HG03439 (cell line): ENCODE measurements around the gene FANK1.

Experiments used
- ATAC-seq: cut with Tn5 transposase; IDR thresholded peaks from one replicate; pipeline ENCODE4 v1.9.1; 2021; ENCODE audit warnings: mild to moderate bottlenecking, moderate library complexity; ENCODE audit not compliant: unreplicated experiment

FANK1 gene

DNA sequence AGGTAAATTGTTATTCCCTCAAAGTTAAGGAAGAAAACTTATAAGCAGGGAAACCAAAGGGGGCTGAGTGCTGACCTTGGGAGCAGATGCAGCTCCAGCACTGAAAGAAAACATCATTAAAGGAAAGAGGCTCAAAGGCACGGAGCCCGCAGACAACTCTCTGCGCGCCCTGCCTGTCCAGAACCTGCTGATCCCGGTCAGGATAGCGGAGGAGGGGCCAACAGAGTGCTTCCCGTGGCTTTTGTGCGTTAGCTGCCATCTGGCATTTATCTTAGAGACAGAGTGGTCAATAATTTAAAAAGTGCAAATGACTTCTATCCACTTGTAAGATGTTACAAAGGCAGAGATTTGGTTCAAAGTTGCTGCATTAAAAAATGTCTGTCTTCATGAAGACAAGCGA lies 162.1 kb downstream of the FANK1 start:
- ATAC-seq, result no peak
